ENCODE results near the gene CLEC16A. TPM values are rescaled to one million over a fixed set of nuclear protein-coding genes. Genes with fewer than 3 reads are reported as not detected.

CLEC16A gene
- total and polyA plus RNA-seq, 4 donors: 14.3 to 44.4 (median 26.4) TPM

DNA sequence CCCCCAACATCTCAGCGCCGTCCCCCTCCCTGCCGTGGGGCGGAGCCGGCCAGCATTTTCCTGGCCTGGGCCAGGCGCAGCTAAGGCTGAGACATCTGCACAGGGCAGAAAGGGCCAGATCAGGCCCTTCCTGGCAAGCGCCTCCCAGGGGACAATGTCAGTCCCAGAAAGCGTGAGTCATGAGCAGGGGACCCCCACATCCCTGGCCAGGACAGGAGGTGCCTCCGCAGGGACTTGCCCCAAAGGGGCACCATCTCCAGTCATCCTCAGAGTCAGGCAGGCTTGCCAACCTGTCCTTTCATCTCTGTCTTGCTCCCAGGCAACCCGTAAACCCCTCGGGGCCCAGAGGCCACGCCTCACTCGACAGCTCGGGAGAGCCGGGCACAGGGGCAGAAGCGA lies 268.4 kb downstream of the CLEC16A start:
- Histone ChIP-seq H3K9me3 (ENCODE audit: control insufficient read depth in 4 of 4, insufficient read depth in 3 of 4, low read length in 3 of 4) (peaks cover 0 to 19% (median 4%) of the 10 kb centered on the region in 4 donors), H3K27ac (ENCODE audit: low read depth in 1 of 2, low read length in 1 of 2) (no peak overlapping the region), H3K4me3 (no peak overlapping the region), H3K36me3 (ENCODE audit: control insufficient read depth in 4 of 4, insufficient read depth in 4 of 4, low read length in 4 of 4) (no peaks in the 10 kb centered on the region), H3K27me3 (ENCODE audit: control insufficient read depth in 3 of 3, insufficient read depth in 3 of 3, low read length in 2 of 3) (no peaks in the 10 kb centered on the region), H3K9ac (ENCODE audit: insufficient read depth in 1 of 2, low read length in 2 of 2) (no peak overlapping the region), H3K4me1 (ENCODE audit: control insufficient read depth in 5 of 5, insufficient read depth in 5 of 5, low read length in 5 of 5) (peaks cover 0 to 4% (median 0%) of the 10 kb centered on the region in 5 donors)
- TF ChIP-seq, protein P1, sequence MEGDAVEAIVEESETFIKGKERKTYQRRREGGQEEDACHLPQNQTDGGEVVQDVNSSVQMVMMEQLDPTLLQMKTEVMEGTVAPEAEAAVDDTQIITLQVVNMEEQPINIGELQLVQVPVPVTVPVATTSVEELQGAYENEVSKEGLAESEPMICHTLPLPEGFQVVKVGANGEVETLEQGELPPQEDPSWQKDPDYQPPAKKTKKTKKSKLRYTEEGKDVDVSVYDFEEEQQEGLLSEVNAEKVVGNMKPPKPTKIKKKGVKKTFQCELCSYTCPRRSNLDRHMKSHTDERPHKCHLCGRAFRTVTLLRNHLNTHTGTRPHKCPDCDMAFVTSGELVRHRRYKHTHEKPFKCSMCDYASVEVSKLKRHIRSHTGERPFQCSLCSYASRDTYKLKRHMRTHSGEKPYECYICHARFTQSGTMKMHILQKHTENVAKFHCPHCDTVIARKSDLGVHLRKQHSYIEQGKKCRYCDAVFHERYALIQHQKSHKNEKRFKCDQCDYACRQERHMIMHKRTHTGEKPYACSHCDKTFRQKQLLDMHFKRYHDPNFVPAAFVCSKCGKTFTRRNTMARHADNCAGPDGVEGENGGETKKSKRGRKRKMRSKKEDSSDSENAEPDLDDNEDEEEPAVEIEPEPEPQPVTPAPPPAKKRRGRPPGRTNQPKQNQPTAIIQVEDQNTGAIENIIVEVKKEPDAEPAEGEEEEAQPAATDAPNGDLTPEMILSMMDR (IDR thresholded peaks at IDR 0.05; ENCODE audit: control extremely low read depth, extremely low read depth): no peak
- 86 to 88% methylated on average over 15 to 16 of the region's 16 CpGs for WGBS, 2 donors
- no peak for DNase-seq
- no peak for ATAC-seq (ENCODE audit: insufficient read depth, low FRiP score)

DNA sequence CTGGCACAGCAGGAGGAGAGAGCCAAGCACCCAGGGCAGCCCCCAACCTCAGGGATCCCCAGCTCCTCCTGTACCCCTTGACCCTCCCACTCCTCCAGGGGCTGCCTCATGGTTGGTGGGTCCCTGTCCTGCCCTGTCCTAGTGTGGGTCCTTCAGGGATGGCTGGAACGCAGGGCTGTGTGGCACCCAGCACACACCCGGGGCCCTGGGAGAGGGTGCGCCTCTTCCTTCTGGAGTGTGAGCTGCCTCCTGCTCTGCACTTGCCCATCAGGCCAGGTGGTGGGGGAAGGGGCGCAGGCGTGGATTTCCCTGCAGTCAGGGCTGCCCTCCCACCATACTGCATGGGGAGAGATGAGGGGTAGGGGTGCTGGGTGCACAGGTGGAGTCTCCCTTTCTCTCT lies 269.0 kb downstream of the CLEC16A start:
- Histone ChIP-seq H3K9me3 (ENCODE audit: control insufficient read depth in 4 of 4, insufficient read depth in 3 of 4, low read length in 3 of 4) (peaks cover 0 to 18% (median 4%) of the 10 kb centered on the region in 4 donors), H3K4me3 (no peak overlapping the region), H3K4me1 (ENCODE audit: control insufficient read depth in 5 of 5, insufficient read depth in 5 of 5, low read length in 5 of 5) (peaks cover 0 to 3% (median 0%) of the 10 kb centered on the region in 5 donors), H3K27ac (ENCODE audit: low read depth in 1 of 2, low read length in 1 of 2) (no peak overlapping the region), H3K9ac (ENCODE audit: insufficient read depth in 1 of 2, low read length in 2 of 2) (no peak overlapping the region), H3K36me3 (ENCODE audit: control insufficient read depth in 4 of 4, insufficient read depth in 4 of 4, low read length in 4 of 4) (no peaks in the 10 kb centered on the region), H3K27me3 (ENCODE audit: control insufficient read depth in 3 of 3, insufficient read depth in 3 of 3, low read length in 2 of 3) (no peaks in the 10 kb centered on the region)
- WGBS, 2 donors: 91 to 96% methylated on average over 5 of the region's 5 CpGs
- ATAC-seq (ENCODE audit: insufficient read depth, low FRiP score): no peak
- TF ChIP-seq, protein P1 (IDR thresholded peaks at IDR 0.05; ENCODE audit: control extremely low read depth, extremely low read depth): no peak
- no peak for DNase-seq

DNA sequence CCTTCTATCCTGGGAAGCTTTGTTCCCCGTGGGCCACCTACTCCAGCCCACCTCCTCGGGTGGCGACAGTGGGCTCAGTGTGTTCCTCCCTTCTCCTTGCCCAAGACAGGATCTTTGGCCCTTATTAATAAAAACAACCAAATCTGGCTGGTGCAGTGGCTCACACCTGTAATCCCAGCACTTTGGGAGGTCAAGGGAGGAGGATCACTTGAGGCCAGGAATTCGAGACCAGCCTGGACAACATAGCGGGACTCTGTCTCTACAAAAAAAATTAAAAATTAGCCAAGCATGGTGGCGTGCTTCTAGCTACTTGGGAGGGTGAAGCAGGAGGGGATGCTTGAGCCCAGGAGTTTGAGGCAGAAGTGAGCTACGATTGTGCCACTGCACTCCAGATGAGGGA lies 269.4 kb downstream of the CLEC16A start:
- TF ChIP-seq, protein P1 (IDR thresholded peaks at IDR 0.05; ENCODE audit: control extremely low read depth, extremely low read depth): no peak
- Histone ChIP-seq H3K9ac (ENCODE audit: insufficient read depth in 1 of 2, low read length in 2 of 2) (no peak overlapping the region), H3K27me3 (ENCODE audit: control insufficient read depth in 3 of 3, insufficient read depth in 3 of 3, low read length in 2 of 3) (no peaks in the 10 kb centered on the region), H3K4me1 (ENCODE audit: control insufficient read depth in 5 of 5, insufficient read depth in 5 of 5, low read length in 5 of 5) (peaks cover 0 to 3% (median 0%) of the 10 kb centered on the region in 5 donors), H3K27ac (ENCODE audit: low read depth in 1 of 2, low read length in 1 of 2) (no peak overlapping the region), H3K9me3 (ENCODE audit: control insufficient read depth in 4 of 4, insufficient read depth in 3 of 4, low read length in 3 of 4) (peaks cover 0 to 20% (median 6%) of the 10 kb centered on the region in 4 donors), H3K36me3 (ENCODE audit: control insufficient read depth in 4 of 4, insufficient read depth in 4 of 4, low read length in 4 of 4) (no peaks in the 10 kb centered on the region), H3K4me3 (no peak overlapping the region)
- ATAC-seq (ENCODE audit: insufficient read depth, low FRiP score) (no peak), DNase-seq (no peak)
- 89 to 92% methylated on average over 7 of the region's 7 CpGs for WGBS, 2 donors

All from lung (tissue), 12 donors.